ENCODE data around the gene FRMD4A.
"Not testable (repeated sequence)": the region's sequence is repeated elsewhere in the genome, so short reads cannot be mapped to it uniquely, and the experiment has no call there.

The FRMD4A gene

DNA sequence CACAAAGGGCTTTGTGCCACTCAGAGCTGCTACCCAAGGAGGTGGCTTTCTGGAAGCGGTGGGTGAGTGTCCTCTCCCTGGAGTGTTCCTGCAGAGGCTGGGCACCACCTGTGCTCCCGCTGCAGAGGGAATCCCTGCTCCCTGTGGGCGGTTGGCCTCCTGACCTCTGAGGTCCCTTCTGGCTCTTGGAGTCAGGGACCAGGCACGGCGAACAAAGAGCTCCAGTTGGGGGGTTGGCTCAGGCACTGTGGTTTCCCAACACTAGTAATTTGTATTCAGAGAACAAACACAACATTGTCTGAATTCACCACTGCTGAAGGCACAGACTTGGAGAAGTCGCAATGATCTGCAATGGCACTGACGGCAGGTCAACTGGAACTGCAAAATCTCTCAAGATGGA, 415.0 kb downstream of the FRMD4A start:
- no peak for DNase-seq (ENCODE audit: low read depth)

DNA sequence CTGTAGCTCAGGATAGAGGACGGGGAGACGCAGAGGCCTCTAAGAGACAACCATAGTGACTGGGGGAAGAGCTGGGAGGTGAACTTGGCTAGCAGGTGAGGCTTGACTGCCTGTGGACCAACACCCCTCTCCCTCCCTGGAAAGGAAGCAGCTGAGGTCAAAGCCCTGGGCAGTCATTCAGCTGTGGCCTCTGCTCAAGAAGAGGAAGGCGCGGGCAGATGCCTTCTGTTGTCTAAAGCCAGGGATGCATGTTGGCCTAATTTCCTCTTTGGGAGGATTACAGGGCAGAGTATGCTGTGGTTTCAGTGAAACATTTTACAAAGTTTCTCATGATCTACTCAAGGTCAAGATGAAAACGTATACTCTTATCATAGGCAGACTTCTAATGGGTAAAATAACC, 416.8 kb downstream of the FRMD4A start:
- DNase-seq (ENCODE audit: low read depth) = no peak

DNA sequence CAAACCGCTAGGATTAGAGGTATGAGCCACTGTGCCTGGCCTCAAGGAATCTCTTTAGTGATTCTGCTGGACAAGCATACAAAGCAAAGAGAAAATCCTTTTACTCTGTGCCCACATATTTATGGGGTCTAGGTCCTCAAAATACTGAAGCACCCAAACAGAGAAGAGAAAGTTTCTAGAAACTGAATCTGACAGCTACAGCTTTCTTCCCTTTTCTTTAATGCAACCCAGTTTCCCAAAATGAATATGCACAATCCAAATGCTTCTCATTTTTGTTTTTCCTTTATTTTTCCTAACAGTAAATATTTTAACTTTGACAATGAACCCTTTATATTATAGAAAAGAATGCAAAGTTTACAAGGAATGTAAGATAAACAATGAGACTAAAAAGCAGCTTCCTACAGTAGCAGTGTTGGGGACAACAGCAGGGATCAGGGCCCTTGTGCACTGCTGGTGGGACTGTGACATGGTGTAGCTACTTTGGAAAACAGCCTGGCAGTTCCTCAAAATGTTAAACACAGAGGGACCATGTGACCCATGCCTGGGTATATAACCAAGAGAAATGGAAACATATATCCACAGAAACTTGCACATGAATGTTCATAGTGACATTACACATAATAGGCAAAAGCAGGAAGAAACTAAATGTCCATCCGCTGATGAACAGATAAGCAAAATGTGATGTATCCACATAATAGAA, 418.8 kb downstream of the FRMD4A start:
- DNase-seq (ENCODE audit: low read depth) = no peak

DNA sequence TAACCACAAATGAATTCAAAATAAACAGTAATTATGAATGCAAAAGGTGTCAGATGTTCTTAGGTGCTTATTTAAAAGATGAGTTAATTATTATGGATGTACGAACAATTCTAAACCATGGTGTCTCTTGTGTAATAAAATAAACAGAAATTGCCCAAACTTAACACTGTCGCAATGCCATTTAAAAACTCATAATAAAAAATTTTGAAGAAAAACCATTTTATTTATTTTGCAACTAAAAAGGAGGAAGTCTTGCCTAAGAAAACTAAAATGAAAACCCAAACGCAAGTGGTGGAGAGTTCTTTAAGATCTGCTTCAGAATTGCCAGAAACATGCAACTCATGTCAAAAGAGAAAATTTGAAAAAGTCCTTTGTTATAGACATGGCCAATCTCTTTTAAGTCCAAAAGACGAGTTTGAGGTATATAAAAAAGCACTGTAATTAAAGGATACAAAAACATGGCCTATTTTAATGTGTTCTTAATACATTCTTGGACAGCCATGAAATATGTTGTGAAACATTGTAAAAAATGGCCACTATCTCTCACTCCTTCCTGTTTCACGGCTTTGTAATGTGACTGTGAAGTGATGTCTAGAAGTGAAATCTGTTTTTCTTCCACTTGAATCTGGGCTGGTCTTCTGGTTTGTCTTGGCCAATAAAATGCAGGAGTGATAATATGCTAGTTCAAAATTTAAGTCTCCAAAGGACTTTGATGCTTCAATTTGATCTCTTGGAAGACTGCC, 421.0 kb downstream of the FRMD4A start:
- no peak for DNase-seq (ENCODE audit: low read depth)

DNA sequence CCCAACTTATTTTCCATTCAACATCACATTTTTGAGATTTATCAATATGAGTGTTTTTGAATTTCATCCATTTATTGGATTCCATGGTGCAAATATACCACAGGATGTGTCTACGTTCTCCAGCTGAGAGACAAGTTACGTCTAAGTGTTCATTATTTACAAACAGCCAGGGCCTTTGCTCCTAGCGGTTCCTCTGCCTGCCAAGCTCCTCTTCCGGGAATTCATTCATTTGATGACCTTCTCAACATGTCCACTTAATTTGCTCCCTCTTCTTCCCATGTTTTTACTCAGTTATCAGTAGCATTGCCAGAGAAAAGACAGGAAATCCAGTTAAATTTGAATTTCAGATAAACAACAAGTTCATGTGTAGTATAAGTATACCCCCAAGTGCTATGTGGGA, 422.2 kb downstream of the FRMD4A start:
- no peak for DNase-seq (ENCODE audit: low read depth)

DNA sequence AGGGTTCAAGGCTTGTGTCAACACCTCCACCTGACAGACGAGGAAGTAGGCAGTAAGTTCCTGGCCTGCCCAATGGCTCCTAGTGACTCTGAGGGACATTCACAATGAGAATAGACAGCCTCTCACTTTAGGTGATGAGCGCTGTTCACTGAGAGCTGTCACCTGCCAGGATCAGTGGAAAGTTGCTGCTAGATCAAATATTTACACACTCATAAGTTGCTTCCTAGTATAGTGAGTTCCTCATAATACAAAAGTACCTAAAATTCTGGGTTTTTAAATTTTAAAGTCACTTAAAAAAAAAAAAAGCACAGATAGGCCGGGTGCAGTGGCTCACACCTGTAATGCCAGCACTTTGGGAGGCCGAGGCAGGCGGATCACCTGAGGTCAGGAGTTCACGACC, 423.2 kb downstream of the FRMD4A start:
- no peak for DNase-seq (ENCODE audit: low read depth)

DNA sequence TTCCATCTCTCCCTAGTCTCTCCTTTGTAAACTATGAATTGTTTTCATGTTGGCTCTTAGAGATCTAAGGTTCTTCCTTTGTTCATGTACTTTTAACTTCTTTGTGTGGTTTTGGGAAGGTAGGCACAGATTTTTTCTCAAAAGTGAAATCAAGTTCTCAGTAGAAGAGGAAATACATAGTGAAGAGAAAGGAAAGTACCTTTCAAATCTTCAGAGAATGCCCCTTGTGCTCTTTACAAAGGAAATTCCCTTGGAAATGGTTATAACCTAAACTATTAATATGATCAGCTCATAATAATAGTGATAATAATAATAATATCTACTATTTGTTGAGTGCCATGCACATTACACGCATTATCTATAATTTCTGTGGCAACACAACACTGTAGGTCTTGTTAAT, 425.4 kb downstream of the FRMD4A start:
- no peak for DNase-seq (ENCODE audit: low read depth)

DNA sequence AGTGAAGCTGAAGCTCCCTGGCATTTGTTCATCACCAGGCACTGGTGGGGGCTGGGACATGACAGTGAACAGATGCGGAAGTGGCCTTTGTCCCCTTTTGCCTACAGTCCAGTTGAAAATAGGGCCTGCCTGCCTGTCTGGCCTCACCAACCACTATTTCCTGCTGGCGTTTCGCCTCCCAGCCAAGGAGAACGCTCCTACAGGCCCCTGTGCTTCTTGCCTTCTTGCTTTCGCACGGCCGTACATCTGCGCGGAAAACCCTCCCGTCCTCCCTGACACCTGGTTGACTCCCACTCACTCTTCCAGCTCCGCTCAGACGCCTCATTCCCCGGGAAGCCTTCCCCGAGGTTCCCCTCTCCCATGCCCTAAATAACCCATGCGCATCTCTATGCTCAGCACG, 426.7 kb downstream of the FRMD4A start:
- no peak for DNase-seq (ENCODE audit: low read depth)

DNA sequence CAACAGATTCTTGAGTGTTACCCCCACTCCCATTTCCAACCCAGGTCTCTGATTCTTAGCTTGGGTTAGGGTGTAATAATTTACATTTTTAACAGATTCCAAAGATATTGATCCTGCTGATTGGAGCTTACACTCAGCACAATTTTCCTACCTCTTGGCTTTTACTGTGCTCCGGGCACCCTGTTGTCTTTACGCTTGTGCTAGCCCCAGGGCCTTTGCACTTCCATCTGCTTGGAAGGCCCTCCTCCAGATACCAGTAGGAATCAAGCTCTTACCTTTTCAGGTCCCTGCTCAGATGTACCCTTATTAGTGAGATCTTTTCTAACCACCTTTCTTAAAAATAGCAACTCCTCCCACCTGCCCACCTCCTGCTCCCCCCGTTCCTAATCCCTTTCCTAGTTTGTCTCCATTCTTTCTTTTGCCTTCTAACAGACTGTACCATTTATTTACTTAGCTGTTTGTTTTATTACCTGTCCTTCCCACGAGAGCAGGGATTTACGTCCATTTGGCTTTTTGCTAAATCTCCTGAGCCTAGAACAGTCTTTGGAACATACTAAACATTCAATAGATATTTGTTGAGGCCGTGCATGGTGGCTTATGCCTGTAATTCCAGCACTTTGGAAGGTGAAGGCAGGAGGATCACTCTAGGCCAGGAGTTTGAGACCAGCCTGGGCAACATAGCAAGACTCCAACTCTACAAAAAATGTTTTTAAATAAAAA, 427.7 kb downstream of the FRMD4A start:
- no peak for DNase-seq (ENCODE audit: low read depth)

DNA sequence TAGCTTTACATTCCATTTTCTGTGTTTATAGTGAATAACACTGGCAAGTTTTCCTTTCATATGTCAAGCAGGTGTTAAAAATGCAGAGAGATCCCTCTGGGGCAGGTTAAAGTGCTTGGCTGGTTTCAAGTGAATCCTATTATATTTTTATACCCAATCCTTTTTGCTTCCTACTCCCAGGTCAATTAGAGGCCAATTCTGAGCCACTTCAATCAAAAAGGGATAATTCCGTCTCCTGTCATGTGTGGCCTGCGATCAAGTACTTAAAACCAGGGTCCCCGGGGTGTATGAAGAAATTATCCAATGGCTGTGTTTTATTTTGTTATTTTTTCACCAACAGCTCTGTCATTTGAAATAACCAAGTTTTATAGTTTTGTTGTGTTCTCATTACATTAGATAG, 430.8 kb downstream of the FRMD4A start:
- DNase-seq (ENCODE audit: low read depth) = no peak

DNA sequence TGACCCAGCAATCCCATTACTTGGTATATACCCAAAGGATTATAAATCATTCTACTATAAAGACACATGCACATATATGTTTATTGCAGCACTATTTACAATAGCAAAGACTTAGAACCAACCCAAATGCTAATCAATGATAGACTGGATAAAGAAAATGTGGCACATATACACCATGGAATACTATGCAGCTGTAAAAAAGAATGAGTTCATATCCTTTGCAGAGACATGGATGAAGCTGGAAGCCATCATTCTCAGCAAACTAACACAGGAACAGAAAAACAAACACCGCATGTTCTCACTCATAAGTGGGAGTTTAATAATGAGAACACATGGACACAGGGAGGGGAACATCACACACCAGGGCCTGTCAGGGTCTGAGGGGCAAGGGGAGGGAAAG, 434.6 kb downstream of the FRMD4A start:
- not testable (repeated sequence) for DNase-seq (ENCODE audit: low read depth)

DNA sequence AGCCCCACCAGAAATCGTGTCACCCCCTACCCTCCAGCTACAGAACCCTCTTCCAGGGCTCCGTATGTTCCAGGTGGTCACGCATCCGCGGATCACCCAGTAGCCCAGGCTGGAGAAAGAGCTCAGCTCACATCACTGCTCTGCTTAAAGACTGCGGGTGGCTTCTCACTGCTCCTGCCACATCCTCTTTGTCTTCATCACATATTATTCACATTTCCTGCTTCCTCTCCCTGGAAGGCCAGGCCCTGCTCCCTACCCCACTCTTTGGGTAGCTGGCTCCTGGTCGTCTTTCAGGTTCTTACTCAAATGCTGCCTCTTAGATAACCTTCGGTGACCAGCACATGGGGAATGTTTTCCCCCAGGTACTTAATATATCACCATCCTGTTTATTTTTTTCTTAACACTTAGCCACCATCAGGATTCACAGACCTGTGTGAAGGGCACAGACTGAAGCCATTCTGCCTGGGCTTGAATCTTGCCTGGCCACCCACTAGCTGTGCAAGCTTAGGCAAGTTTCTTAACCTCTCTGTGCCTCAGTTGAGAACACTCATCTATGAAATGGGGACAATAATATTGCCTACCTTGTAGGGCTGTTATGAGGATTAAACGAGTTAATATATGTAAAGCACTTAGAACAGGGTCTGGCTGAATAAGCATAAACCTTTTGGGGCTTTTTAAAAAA, 436.2 kb downstream of the FRMD4A start:
- DNase-seq (ENCODE audit: low read depth) = no peak

DNA sequence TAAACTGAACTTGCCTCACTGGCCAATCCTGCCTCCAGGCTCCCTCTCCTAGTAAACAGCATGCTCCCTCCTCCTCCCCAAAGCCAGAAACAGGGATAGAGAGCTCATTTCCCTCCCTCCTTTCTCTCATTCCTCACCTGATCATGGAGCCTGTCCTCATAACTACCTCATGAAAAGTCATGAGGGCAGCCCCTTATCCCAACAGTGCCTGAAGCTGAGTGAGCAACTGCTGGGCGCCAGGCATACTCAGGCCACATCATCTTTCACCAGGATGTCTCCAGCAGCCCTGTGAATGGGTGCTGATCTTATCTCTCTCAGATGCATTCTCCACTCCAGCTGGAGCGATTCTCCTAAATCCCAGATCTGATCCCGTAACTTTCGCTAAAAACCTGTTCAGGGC, 436.8 kb downstream of the FRMD4A start:
- no peak for DNase-seq (ENCODE audit: low read depth)

DNA sequence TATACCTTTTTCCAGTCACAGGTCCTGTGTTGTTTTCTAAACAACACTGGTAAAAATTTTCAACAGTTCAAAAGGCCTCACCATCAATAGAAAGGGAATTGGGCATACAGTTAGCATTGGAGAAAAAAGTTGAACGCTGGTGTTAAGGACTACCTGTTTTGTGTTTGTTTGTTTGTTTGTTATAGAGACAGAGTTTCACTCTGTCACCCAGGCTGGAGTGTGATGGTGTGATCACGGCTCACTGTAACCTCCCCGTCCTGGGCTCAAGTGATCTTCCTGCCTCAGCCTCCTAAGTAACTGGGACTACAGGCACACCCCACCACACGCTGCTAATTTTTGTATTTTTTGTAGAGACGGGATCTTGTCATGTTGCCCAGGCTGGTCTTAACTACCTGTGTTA, 437.9 kb downstream of the FRMD4A start:
- no peak for DNase-seq (ENCODE audit: low read depth)

DNA sequence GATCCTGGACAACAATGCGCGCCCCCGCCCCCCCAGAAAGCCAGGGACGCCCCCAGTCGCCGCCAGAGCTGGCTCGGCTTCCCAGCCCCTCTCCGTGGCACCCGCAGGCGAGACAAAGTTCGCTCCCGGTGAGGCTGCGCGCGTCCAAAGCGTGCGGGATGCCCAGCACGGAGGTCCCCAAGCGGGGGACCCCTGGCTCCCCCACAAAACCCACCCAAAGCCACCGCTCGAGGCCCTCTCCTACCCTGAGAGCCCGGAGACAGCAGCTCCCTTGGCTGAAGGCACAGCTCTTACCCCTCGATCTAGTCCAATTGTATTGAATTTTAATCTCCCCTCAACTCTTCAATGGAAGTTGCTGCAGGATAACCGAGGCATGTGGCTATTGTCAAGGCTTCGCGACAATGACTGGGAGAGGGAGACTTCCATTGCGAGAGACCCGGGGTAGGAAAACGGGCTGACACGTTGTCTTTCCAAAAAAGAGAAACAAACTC, 438.7 kb downstream of the FRMD4A start:
- no peak for DNase-seq (ENCODE audit: low read depth)

DNA sequence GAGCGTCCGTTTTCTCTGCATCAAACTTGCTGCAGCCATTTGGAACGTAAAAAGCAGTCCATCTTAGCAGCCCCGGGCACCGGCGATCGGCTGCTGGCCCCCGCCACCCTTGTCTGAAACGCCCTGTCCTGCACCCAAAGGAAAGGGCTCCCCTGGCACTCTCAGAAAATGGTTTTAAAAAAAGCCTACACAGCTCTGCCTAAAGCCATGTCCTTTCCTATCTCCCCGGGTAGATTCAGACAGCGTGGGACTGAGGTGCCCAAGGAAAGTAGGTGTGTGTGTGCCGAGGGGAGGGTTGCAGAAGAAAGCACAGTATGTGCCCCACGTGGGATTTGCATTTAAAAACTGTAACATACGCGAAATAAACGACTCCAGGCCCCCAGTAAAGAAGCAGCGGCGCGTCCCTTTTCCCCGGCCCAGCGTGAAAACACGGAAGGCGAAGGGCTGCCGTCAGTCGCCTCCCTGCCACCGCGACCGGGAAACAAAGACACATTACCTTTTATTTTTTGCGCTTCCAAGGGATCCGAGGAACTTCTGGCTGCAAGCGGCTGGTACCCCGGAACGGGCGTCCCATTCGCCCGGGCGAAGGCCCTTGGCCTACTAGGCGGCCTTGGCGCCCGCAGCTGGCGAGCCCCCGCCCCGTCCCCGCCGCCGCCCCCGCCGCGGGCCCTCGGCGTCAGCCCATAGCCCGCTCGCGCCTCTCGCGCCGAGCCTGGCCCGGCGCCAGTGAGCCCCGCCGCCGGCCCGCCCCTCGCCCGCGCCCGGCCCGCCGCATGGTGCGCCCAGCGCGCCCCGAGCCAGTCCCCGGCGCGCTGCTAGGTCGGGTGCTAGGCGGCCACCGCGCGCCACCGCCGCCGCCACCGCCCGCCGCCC, 439.4 kb downstream of the FRMD4A start:
- DNase-seq (ENCODE audit: low read depth) = no peak

DNA sequence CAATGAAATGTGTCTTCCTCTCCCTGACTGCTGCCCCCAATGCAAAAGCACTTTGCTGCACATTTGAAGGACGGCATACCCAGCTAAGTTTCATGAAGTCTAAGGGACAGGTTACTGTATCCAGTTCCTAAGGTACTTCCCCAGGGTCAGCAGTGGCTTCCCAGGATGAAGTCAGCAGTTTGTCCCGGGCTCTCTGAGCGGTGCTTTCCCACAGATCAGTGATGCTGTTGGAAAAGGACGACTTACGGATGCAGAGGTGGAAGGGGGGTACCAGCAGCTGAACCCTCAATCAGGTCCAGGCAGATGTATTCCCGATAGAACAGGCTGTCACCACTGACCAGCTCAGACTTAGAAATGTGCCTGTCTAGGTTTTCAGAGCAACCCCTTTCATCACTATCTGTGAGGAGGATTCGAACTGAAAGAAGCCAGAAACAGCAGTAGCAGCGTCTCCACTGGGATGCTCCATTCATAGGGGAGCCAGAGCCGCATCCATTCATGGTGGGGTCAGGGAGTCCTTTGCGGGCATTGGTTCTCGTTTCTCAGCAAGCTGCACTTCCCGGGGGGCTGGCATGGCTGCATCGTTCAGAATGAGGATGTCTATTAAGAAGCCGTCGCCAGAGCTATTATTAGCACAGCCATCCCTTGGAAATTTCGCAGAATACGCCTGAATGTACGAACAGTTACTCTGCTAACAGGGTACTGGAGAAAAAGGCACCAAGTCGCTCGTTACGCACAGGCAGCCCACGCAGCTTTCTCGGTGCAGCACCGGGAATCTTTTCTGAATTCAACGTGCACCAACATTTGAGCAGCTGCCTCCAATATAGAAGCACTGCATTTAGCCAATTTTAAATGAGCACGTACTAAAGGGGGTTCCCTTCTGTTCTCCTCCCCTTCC, 440.2 kb downstream of the FRMD4A start:
- no peak for DNase-seq (ENCODE audit: low read depth)

DNA sequence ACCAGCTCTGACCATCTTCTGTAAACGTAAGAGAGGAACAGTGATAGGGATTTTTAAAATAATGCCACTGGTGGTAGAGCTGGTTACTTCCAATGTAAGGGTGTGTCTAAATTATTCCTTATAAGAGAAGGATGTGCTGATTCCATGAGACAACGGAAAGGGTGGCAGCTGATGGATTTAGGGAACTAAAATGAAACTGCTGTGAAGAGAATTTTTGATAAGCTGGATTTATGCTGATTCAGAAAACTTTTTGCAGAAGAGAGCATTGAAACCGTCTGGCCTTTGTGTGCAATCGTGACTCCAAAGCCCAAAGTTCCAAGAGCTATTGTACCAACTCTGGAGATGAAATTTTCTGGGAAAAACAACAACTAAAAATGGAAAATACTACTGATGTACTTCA, 443.0 kb downstream of the FRMD4A start:
- no peak for DNase-seq (ENCODE audit: low read depth)

DNA sequence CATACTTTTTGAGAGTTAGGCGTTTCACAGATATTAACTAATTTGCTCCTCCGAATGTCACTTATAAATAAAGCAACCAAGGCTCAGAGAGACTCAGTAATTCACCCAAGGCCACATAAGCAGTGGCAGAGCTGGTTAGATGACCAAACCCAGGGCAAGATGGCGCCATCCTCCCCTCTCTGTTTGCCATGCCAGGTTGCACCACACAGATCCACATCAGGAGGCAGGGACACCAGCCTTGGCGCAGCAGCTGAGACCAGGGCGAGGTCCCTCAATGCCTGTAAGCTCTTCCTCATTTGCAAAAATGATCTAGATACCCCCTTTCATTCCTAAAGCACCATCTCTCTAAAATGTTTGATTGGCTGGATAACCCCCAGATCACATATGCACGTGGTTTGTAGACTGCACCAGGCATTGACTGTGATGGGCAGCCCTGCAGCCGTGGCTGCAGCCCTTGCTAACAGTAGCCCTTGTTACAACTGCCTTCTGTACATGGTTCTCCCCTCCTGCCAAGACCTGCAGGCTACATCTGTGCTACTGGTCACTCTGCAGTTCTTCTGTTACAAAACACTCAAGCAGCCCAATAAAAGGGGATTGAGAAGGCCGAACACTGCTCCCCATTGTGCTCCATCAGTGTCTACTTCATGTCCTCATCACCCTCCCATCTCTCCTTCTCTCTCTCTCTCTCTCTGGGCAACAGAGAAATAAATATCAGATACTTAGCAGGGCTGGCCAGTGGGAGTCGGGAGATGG, 445.3 kb downstream of the FRMD4A start:
- no peak for DNase-seq (ENCODE audit: low read depth)

Measured in CMK (cell line).